Pancreas (tissue), 10 donors: Measurements from ENCODE around the gene EVC. TPM values are rescaled to one million over a fixed set of nuclear protein-coding genes. Genes with fewer than 3 reads are reported as not detected.
A peak's percentile ranks its signal among the peaks of the same experiment; 100 is the strongest.

ENCODE experiments used
- ATAC-seq, 4 donors: fragments of 200-7000 bp; cut with Tn5 transposase; one replicate each; pipeline versions ENCODE4 v1.8.0 to v1.9.1; 2020; ENCODE audit warnings: mild to moderate bottlenecking in 4 of 4, moderate library complexity in 4 of 4
- DNase-seq, 6 donors: peaks; one replicate each; pipeline ENCODE4 v3.0.0-alpha.2; 2020
- FAIRE-seq: peaks from 2 replicates; lab custom pipeline; 2012; peaks lifted over from hg19 to GRCh38; lab: Jason Lieb, UNC
- H3K27ac ChIP-seq, 4 donors: fragments of 200-600 bp; sonication (generic); 1 replicate in 3 of 4; 2 replicates in 1 of 4; pipeline versions ENCODE4 v1.5.0 to v1.8.0; 2020
- H3K27me3 ChIP-seq, 4 donors: fragments of 200-600 bp; one replicate each; pipeline ENCODE4 v1.8.0; 2021
- H3K36me3 ChIP-seq, 3 donors: fragments of 200-600 bp; sonication (generic) in 1 of 3; one replicate each; pipeline versions ENCODE4 v1.5.0 to v1.8.0; 2020 to 2021
- H3K4me1 ChIP-seq, 3 donors: fragments of 200-600 bp; one replicate each; pipeline ENCODE4 v1.8.0; 2021
- H3K4me3 ChIP-seq, 4 donors: fragments of 200-600 bp; sonication (generic) in 2 of 4; one replicate each; pipeline versions ENCODE4 v1.5.0 to v1.8.0; 2020 to 2021
- H3K9me3 ChIP-seq, 4 donors: fragments of 200-600 bp; one replicate each; pipeline ENCODE4 v1.8.0; 2021
- WGBS, 2 donors: extraction: QIAGEN DNeasy Blood & Tissue Kit; methylation state at CpG; one replicate each; pipeline ENCODE4 v1.1.7; 2013; 5-methylcytosine and 5-hydroxymethylcytosine counted together
- intact Hi-C, 3 donors: fragments of 100-400 bp; cut with DNase I; formaldehyde crosslinking; loops; one replicate each; pipeline versions ENCODE4 v1.11.1 to v1.14.2; 2022
- polyA plus RNA-seq, 2 donors: library from polyadenylated mRNA; stranded (reverse); fragments of 200-250 nt; gene quantifications; one replicate each; pipeline ENCODE4 v1.2.3, GENCODE V29; 2013
- total RNA-seq, 6 donors: library from RNA; stranded (reverse); fragmentation: NEBNext Ultra II Directional in 4 of 6; extraction: Animal tissue kit (Norgen Biotek cat#: 25700) in 4 of 6; gene quantifications; one replicate each; pipeline versions ENCODE4 v1.2.1 to v1.2.4, GENCODE V29; 2021 to 2023
- TF ChIP-seq, protein P1 (sequence below), 4 donors: fragments of 200-600 bp; sonication (generic) in 3 of 4; IDR thresholded peaks; one replicate each; pipeline versions ENCODE4 v1.5.0 to v1.8.0; 2021; ENCODE audit warnings: antibody characterized with exemption in 4 of 4
- donor health status: healthy with polysubstance abuse.
- donor health status: DM: no; HTN: no; CAD: no; lungs with moderate emphysema.
- donor health status: DM: no; HTN: no; CAD: no.
- donor health status: control.
- donor health status: control.
- donor health status: Bipolar disorder and iron deficiency.
- donor health status: DM: yes; HTN: yes; CAD: no.
- donor health status: DM: no; HTN: no; CAD: no.
- donor health status: DM: no; HTN: no; CAD: no.
- donor health status: DM: yes; HTN: yes; CAD: no.

Gene EVC
- total and polyA plus RNA-seq, 8 donors = 2.8 to 17.8 (median 11.9) TPM

DNA sequence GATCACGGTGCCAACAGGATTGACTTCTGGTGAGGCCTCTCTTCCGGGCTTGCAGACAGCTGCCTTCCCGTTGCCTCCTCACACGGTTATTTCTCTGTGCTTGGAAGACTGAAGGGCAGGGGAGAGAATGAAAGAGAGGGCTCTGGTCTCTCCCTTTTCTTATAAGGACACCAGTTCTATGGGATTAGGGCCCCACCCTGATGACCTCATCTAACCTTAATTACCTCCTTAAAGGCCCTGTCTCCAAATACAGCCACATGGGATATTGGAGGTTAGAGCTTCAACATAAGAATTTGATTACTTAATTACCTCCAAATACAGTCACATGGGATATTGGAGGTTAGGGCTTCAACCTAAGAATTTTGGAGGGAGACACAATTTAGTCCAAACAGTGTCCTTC is 46.5 kb downstream of the EVC start:
- FAIRE-seq = no peak
- Histone ChIP-seq H3K27ac (no peak overlapping the region), H3K4me1 (no peaks in the 10 kb centered on the region), H3K27me3 (no peaks in the 10 kb centered on the region), H3K4me3 (no peak overlapping the region), H3K36me3 (peaks cover 0 to 26% (median 4%) of the 10 kb centered on the region in 3 donors), H3K9me3 (no peaks in the 10 kb centered on the region)
- no peak for ATAC-seq
- TF ChIP-seq, protein P1, sequence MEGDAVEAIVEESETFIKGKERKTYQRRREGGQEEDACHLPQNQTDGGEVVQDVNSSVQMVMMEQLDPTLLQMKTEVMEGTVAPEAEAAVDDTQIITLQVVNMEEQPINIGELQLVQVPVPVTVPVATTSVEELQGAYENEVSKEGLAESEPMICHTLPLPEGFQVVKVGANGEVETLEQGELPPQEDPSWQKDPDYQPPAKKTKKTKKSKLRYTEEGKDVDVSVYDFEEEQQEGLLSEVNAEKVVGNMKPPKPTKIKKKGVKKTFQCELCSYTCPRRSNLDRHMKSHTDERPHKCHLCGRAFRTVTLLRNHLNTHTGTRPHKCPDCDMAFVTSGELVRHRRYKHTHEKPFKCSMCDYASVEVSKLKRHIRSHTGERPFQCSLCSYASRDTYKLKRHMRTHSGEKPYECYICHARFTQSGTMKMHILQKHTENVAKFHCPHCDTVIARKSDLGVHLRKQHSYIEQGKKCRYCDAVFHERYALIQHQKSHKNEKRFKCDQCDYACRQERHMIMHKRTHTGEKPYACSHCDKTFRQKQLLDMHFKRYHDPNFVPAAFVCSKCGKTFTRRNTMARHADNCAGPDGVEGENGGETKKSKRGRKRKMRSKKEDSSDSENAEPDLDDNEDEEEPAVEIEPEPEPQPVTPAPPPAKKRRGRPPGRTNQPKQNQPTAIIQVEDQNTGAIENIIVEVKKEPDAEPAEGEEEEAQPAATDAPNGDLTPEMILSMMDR (IDR thresholded peaks at IDR 0.05) = no peak
- 97 to 99% methylated on average over 4 of the region's 4 CpGs for whole genome bisulfite sequencing, 2 donors
- intact Hi-C loops = no loop called here
- no peak for DNase-seq

DNA sequence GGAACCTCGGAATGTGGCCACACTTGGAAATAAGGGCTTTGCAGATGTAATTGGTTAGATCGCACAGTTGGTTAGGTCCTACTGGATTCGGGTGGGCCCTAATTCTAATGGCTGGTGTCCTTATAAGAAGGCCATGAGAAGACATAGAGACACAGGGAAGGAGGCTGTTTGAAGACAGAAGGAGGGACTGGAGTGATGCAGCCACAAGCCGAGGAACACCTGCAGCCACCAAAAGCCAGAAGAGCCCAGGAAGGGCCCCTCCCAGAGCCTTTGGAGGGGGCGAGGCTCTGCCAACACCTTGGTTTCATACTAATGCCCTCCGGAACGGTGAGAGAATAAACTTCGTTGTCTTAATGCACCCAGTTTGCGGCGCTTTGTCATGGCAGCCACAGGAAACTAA is 47.0 kb downstream of the EVC start:
- TF ChIP-seq, protein P1 (IDR thresholded peaks at IDR 0.05) = no peak
- H3K9me3 ChIP-seq = no peaks in the 10 kb centered on the region
- 94 to 97% methylated on average over 10 of the region's 10 CpGs for WGBS, 2 donors
- H3K4me3 ChIP-seq = no peak overlapping the region
- H3K4me1 ChIP-seq = no peaks in the 10 kb centered on the region
- no peak for ATAC-seq
- DNase-seq = no peak
- FAIRE-seq = no peak
- peaks cover 0 to 22% (median 4%) of the 10 kb centered on the region in 3 donors for H3K36me3 ChIP-seq
- intact Hi-C loops = no loop called here
- H3K27ac ChIP-seq = no peak overlapping the region
- H3K27me3 ChIP-seq = no peaks in the 10 kb centered on the region

DNA sequence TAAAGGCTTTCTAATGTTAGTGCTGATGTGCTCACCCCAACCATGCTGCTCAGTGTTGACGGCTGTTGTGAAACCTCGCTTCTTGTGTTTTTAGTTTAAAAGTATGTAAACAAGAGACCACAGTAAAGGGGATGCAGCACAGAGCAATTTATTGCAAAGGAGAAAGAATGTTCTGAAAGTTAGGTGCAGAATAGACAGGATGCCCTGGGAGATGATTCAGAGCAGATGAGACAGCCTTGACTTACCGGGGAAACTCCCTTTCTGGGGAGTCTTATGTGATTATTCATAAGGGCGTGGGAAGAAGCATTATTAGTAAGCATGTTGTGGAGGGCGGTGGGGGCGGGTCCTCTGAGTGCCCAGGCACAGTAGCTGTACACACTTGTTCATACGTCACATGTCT is 47.7 kb downstream of the EVC start:
- H3K27me3 ChIP-seq = no peaks in the 10 kb centered on the region
- no peaks in the 10 kb centered on the region for H3K9me3 ChIP-seq
- ATAC-seq (peak in 2 of 4 donors; percentile 22 to 44), DNase-seq (no peak), FAIRE-seq (no peak)
- WGBS, 2 donors = 92 to 97% methylated on average over 7 of the region's 7 CpGs
- intact Hi-C loops = no loop called here
- no peak overlapping the region for H3K27ac ChIP-seq
- no peaks in the 10 kb centered on the region for H3K4me1 ChIP-seq
- TF ChIP-seq, protein P1 (IDR thresholded peaks at IDR 0.05) = no peak
- peaks cover 0 to 18% (median 4%) of the 10 kb centered on the region in 3 donors for H3K36me3 ChIP-seq
- H3K4me3 ChIP-seq = no peak overlapping the region

DNA sequence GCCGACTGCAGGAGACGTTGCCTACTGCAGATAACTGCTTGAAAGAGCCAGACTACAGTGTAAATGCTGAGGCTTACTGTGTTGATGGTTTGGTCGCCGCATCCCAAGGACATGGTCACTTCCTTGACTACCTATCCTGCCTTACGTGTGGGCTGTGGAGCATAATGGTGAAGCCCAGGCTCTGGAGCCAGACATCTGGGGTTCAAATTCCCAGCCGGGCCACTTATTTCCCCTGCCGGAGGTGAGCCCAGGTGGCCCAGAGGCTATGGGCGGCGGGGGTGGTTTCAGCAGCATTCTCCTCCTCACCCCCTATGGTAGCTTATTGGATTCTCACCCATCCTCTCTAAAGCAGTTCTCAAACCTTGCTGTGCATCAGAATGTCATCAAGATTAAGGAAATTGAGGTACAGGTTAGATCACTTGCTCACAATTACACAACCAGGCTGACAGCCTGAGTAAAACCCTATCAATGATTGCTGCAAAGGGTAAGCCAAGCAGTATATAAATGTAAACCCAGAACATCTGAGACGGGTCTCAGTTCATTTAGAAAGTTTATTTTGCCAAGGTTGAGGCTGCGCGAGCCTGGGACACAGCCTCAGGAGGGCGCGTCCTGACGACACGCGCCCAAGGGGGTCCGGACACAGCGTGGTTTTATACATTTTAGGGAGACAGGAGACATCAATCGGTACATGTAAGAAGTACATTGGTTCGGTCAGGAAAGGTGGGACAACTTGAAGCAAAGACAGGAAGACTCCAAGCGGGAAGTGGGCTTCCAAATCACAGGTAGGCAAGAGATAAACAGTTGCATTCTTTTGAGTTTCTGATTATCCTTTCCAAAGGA is 48.5 kb downstream of the EVC start:
- intact Hi-C loops = no loop called here
- Histone ChIP-seq H3K27ac (no peak overlapping the region), H3K4me1 (no peaks in the 10 kb centered on the region), H3K36me3 (peaks cover 0 to 18% (median 4%) of the 10 kb centered on the region in 3 donors), H3K27me3 (no peaks in the 10 kb centered on the region), H3K4me3 (no peak overlapping the region), H3K9me3 (no peaks in the 10 kb centered on the region)
- 91 to 93% methylated on average over 22 of the region's 22 CpGs for WGBS, 2 donors
- TF ChIP-seq, protein P1 (IDR thresholded peaks at IDR 0.05) = no peak
- FAIRE-seq (no peak), DNase-seq (no peak), ATAC-seq (no peak)

DNA sequence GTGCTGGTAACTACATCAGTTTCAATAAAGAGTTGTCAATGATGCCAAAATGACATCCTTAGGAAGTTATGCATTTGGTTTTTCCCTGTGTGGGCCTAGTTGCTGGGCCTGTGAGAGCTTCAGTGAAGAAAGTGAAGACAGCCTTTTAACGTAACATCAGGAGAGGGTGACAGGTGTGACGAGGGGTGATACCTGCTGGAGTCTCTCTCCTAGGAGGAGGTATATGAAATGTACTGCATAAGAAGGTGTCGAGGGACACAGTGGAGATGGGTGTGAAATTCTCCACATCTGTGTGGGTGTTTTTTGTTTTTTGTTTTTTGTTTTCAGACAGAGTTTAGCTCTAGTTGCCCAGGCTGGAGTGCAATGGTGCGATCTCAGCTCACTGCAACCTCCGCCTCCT is 49.2 kb downstream of the EVC start:
- Histone ChIP-seq H3K4me1 (no peaks in the 10 kb centered on the region), H3K4me3 (no peak overlapping the region), H3K36me3 (peaks cover 0 to 14% (median 4%) of the 10 kb centered on the region in 3 donors), H3K27me3 (no peaks in the 10 kb centered on the region), H3K27ac (no peak overlapping the region), H3K9me3 (no peaks in the 10 kb centered on the region)
- no peak for DNase-seq
- no peak for FAIRE-seq
- intact Hi-C loops = no loop called here
- WGBS, 2 donors = 95 to 99% methylated on average over 5 of the region's 5 CpGs
- TF ChIP-seq, protein P1 (IDR thresholded peaks at IDR 0.05) = no peak
- no peak for ATAC-seq
